Esophagus muscularis mucosa (tissue), 3 donors: ENCODE results near the gene TAGAP.

Source experiments
- POLR2A ChIP-seq: fragments of 450-650 bp; IDR thresholded peaks from one replicate; pipeline ENCODE4 v1.6.1; 2017; ENCODE audit warnings: antibody characterized with exemption, moderate library complexity, mild to moderate bottlenecking, low read depth
- TF ChIP-seq, protein P1 (sequence below), 3 experiments: fragments of 200-600 bp in 2 of 3; fragments of 450-650 bp in 1 of 3; sonication (generic) in 2 of 3; IDR thresholded peaks; one replicate each; pipeline ENCODE4 v1.5.1; 2017 to 2019; ENCODE audit warnings: antibody characterized with exemption in 3 of 3, mild to moderate bottlenecking in 2 of 3, moderate library complexity in 1 of 3

DNA sequence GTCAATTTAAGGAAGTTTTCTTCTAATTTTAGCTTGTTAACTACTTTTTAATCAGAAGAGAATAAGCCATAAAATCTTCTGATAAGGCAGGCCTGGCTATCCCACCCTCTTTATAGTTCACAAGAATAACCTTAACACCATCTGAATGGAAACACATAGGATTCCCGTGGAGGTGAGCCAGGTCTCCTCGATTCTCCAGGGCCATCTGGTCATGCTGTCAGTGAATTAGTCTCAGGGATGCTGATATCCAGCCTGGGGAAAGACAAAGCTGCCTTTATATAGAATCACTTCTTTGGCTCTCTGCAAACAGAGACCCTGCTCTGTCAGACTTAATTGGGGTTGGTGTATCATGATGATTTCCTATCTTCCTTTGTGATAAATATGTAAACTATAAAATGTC lies 30.1 kb upstream of the TAGAP start:
- TF ChIP-seq POLR2A: no peak
- TF ChIP-seq, protein P1, sequence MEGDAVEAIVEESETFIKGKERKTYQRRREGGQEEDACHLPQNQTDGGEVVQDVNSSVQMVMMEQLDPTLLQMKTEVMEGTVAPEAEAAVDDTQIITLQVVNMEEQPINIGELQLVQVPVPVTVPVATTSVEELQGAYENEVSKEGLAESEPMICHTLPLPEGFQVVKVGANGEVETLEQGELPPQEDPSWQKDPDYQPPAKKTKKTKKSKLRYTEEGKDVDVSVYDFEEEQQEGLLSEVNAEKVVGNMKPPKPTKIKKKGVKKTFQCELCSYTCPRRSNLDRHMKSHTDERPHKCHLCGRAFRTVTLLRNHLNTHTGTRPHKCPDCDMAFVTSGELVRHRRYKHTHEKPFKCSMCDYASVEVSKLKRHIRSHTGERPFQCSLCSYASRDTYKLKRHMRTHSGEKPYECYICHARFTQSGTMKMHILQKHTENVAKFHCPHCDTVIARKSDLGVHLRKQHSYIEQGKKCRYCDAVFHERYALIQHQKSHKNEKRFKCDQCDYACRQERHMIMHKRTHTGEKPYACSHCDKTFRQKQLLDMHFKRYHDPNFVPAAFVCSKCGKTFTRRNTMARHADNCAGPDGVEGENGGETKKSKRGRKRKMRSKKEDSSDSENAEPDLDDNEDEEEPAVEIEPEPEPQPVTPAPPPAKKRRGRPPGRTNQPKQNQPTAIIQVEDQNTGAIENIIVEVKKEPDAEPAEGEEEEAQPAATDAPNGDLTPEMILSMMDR (IDR thresholded peaks at IDR 0.05): no peak
